K562 (cell line): ENCODE results near the gene TMEM126B. TPM values are rescaled to one million over a fixed set of nuclear protein-coding genes. Genes with fewer than 3 reads are reported as not detected.

Experiments used
- CBFB ChIP-seq: sonication (generic); formaldehyde crosslinking; IDR thresholded peaks from 2 replicates; pipeline ENCODE4 v1.4.0; 2020; ENCODE audit warnings: mild to moderate bottlenecking, missing genetic modification reagents
- CHCHD3 ChIP-seq: fragments of 250-450 bp; sonication (Bioruptor Pico); IDR thresholded peaks from 2 replicates; pipeline ENCODE4 v2.1.2; 2022; ENCODE audit warnings: mild to moderate bottlenecking
- EHMT2 ChIP-seq: fragments of 450-650 bp; IDR thresholded peaks from 2 replicates; pipeline ENCODE4 v1.6.1; 2018; ENCODE audit warnings: antibody characterized with exemption
- HMGXB4 ChIP-seq: sonication (generic); formaldehyde crosslinking; IDR thresholded peaks from 2 replicates; pipeline ENCODE4 v1.8.1; 2023; ENCODE audit warnings: mild to moderate bottlenecking, missing genetic modification reagents
- MTA3 ChIP-seq: fragments of 450-650 bp; formaldehyde crosslinking; IDR thresholded peaks from 2 replicates; pipeline ENCODE4 v1.6.1; 2017; ENCODE audit warnings: mild to moderate bottlenecking, borderline replicate concordance
- NCOR1 ChIP-seq: fragments of 450-650 bp; IDR thresholded peaks from 2 replicates; pipeline ENCODE4 v1.6.1; 2016; ENCODE audit warnings: mild to moderate bottlenecking, moderate library complexity
- SP1 ChIP-seq: sonication (generic); formaldehyde crosslinking; IDR thresholded peaks from 2 replicates; pipeline ENCODE4 v1.8.1; 2022; ENCODE audit warnings: mild to moderate bottlenecking, missing genetic modification reagents
- ZNF655 ChIP-seq: fragments of 250-450 bp; sonication (Bioruptor Pico); IDR thresholded peaks from 2 replicates; pipeline ENCODE4 v1.5.0; 2021
- ZNF668 ChIP-seq: fragments of 250-450 bp; sonication (Bioruptor Pico); IDR thresholded peaks from 2 replicates; pipeline ENCODE4 v1.8.0; 2022; ENCODE audit warnings: mild to moderate bottlenecking, inconsistent platforms
- polyA plus RNA-seq, 8 experiments: library from polyadenylated mRNA; depleted of rRNA in 4 of 8; stranded (reverse) in 5 of 8; unstranded in 3 of 8; fragments of >200 nt; fragmentation: Nextera tagmentation in 2 of 8; fragmentation: Illumina TruSeq in 1 of 8; extraction: Ambion mirVana in 2 of 8; extraction: Trizol in 1 of 8; gene quantifications; 2 replicates each; pipeline versions ENCODE4 v1.2.1 to v1.2.3, GENCODE V29; 2011 to 2014; ENCODE audit warnings: inconsistent platforms in 1 of 8, missing spikeins in 1 of 8
- total RNA-seq, 7 experiments: library from RNA; depleted of rRNA in 6 of 7; stranded (reverse); fragments of >200 nt in 6 of 7; fragmentation: Illumina TruSeq in 2 of 7; extraction: Trizol in 2 of 7; gene quantifications; 2 replicates each; pipeline versions ENCODE4 v1.2.1 to v1.2.3, GENCODE V29; 2011 to 2021; ENCODE audit warnings: low replicate concordance in 1 of 7

TMEM126B gene
- total and polyA plus RNA-seq, 9 of the 15 experiments (the other 6 are each of a cell fraction or from before 2014, with no cell fraction given): 85.5 to 226 (median 164) TPM

- no peak for TF ChIP-seq HMGXB4 (CRISPR knock-in tag)
- peak; percentile 69; the same call in 1 of the 2 replicates for TF ChIP-seq CBFB
- TF ChIP-seq ZNF668 (CRISPR knock-in tag): no peak
- peak; percentile 66 for TF ChIP-seq SP1 (CRISPR knock-in tag)
- no peak for TF ChIP-seq ZNF655 (CRISPR knock-in tag)
- peak; percentile 22; the same call in 1 of the 2 replicates for TF ChIP-seq MTA3
- no peak; the same call in 1 of the 2 replicates for TF ChIP-seq CHCHD3 (CRISPR knock-in tag)
- TF ChIP-seq EHMT2: no peak
- TF ChIP-seq NCOR1: peak; percentile 53
These were observed 36.5 kb downstream of the TMEM126B start, which contains the start of gene CREBZF (continued) for GRCh38 chr11:85664615-85665481.
